Measurements from ENCODE around the gene CPEB1. TPM values are rescaled to one million over a fixed set of nuclear protein-coding genes. Genes with fewer than 3 reads are reported as not detected.

Gene CPEB1
- total RNA-seq, 1 donor from 2014 or later = under 0.01 TPM

DNA sequence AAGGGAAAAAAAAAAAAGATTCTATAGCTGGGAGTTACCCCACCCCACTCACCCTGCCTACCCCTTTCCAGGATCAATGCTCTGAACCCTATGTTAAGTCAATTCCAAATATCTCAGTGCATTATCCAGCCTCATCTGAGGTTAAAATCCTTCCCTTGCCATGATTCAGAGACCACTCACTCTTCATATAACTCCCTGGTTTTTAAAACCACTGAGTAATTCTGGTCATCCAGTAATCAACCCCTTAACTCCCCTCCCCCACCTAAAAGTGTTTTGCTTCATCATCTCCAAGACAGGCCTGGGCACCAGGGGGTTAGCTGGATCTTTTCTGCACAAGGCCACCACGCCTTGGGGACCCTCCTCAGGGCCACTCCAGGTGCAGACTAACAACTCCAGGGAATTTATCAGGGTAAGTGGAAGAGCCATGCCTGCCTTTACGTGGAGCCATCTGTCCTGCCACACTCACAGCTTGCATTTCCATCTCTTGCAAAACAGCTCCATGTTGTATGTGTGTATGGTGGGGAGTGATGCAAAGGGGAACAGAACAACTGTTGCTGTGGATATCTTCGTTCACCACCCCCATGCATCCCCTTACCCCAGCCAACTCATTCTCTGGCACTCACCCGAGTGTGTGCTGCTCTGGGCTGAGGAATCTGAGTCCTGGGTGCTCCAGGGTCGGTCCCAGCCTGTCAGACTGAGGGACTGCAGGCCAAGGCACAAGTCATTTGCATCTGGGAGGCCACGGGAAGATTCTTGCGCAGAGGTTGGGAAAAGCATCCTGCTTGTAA is 76.2 kb downstream of the CPEB1 start:
- FAIRE-seq (no peak), DNase-seq (ENCODE audit: low read depth) (no peak)
- H3K36me3 ChIP-seq (ENCODE audit: control insufficient read depth, insufficient read depth, low read length) = no peaks in the 10 kb centered on the region
- no peak overlapping the region for H3K4me3 ChIP-seq (ENCODE audit: low read depth, low read length)
- no peak for TF ChIP-seq CTCF (IDR thresholded peaks at IDR 0.05; ENCODE audit: insufficient read depth, low read length, severe bottlenecking)
- peaks cover 4% of the 10 kb centered on the region for H3K27me3 ChIP-seq (ENCODE audit: control insufficient read depth, insufficient read depth, low read length)

DNA sequence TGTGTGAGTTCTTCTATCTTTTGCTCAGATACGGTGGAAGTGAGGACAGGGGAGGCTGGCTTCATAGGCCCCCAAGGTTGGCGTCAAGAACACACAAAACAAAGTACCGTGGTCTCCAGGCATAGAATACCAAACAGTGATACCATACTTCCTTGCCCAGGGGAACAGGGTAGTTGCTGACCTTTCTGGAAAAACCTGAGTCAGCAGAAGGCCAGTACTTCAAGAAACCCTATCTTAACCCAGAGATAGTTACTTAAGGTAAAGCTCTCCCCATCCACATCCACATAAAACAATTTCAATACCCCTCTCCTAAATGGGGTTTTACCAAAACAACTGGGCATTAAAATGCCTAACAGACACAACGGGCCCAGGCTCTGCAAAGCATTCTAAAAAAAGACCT is 77.3 kb downstream of the CPEB1 start:
- TF ChIP-seq CTCF (IDR thresholded peaks at IDR 0.05; ENCODE audit: insufficient read depth, low read length, severe bottlenecking) = no peak
- DNase-seq (ENCODE audit: low read depth) (no peak), FAIRE-seq (no peak)

DNA sequence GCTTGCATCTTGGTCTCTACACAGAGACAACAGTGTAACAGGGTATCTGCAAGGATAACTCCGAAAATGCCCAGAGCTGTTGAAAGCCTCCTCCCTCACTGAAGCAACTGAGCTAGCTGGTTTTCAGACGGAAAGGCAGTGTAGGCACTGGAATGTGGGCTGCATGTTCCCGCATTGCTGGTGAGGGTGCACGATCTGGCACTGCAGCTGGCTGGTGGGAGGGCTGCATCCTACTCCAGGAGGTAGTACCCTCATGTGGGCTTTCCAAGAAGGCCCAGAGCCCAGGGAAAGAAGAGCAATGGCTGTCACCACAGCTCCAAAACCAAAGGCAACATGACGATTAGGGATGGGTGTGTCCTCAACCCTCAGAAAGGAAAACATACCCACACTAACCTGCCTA is 78.2 kb downstream of the CPEB1 start:
- Histone ChIP-seq H3K27me3 (ENCODE audit: control insufficient read depth, insufficient read depth, low read length) (peaks cover 4% of the 10 kb centered on the region), H3K36me3 (ENCODE audit: control insufficient read depth, insufficient read depth, low read length) (no peaks in the 10 kb centered on the region), H3K4me3 (ENCODE audit: low read depth, low read length) (no peak overlapping the region)
- no peak for TF ChIP-seq CTCF (IDR thresholded peaks at IDR 0.05; ENCODE audit: insufficient read depth, low read length, severe bottlenecking)
- no peak for DNase-seq (ENCODE audit: low read depth)
- FAIRE-seq = no peak

More for the DNA sequence above, 77.3 kb downstream of the CPEB1 start:
- H3K36me3 ChIP-seq (ENCODE audit: control insufficient read depth, insufficient read depth, low read length) = no peaks in the 10 kb centered on the region
- peaks cover 4% of the 10 kb centered on the region for H3K27me3 ChIP-seq (ENCODE audit: control insufficient read depth, insufficient read depth, low read length)
- H3K4me3 ChIP-seq (ENCODE audit: low read depth, low read length) = no peak overlapping the region

DNA sequence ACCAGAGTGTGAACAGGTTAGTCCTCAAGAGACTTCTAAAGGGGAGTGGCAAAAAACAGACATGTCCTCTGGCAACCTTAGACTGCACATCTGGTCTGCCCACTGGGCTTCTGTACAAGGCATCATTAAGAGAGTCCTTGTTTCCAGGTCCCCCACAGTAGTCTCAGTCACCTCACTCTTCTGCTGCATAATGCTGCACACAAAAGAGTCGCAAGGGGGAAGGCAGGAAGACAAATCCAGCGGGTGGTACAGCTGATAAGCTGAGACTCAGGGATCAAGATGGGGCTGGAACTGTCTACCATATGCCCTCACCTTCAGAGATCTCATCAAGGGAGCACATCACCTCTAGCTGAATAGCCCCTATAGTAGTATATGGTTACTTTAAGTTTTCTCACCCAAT is 79.5 kb downstream of the CPEB1 start:
- peaks cover 4% of the 10 kb centered on the region for H3K27me3 ChIP-seq (ENCODE audit: control insufficient read depth, insufficient read depth, low read length)
- TF ChIP-seq CTCF (IDR thresholded peaks at IDR 0.05; ENCODE audit: insufficient read depth, low read length, severe bottlenecking) = no peak
- DNase-seq (ENCODE audit: low read depth) (no peak), FAIRE-seq (no peak)
- H3K36me3 ChIP-seq (ENCODE audit: control insufficient read depth, insufficient read depth, low read length) = no peaks in the 10 kb centered on the region
- no peak overlapping the region for H3K4me3 ChIP-seq (ENCODE audit: low read depth, low read length)

DNA sequence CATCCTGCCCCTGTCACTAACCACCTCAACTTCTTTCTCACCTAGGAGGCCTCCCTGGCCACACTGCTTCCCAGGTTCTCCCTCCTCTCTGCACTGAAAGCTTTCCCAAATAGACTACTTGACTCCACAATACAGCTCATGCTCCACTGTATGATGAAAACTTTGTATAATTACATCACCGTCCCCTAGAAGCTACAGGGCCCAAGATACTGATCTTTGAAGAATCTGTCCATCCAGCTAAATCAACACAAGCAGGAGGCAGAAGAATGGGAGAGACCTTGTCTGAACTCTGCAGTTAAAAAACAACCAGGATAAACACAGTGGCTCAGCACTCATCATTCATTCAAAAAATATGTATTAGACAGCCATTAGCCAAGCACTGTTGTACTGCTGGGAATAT is 80.5 kb downstream of the CPEB1 start:
- Histone ChIP-seq H3K27me3 (ENCODE audit: control insufficient read depth, insufficient read depth, low read length) (peaks cover 1% of the 10 kb centered on the region), H3K4me3 (ENCODE audit: low read depth, low read length) (no peak overlapping the region), H3K36me3 (ENCODE audit: control insufficient read depth, insufficient read depth, low read length) (no peaks in the 10 kb centered on the region)
- no peak for TF ChIP-seq CTCF (IDR thresholded peaks at IDR 0.05; ENCODE audit: insufficient read depth, low read length, severe bottlenecking)
- DNase-seq (ENCODE audit: low read depth) (no peak), FAIRE-seq (no peak)

DNA sequence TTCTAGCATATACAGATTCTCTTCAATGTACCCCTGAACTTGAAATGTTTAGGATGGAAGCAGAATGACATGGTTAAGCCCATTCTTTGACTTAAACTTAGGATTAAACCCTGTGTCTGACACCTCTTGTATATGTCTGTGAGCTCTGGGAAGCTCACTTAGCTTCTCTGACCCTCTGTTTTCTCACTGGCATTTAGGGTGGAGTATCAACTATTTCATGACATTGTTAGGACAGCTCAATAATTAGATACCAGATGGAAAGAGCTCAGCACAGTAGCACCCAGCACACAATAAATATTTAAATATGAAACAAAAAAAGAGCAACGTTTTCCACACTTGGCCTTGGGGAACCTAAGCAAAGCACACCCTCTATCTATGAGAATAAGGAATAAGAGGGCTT is 88.7 kb downstream of the CPEB1 start:
- no peaks in the 10 kb centered on the region for H3K36me3 ChIP-seq (ENCODE audit: control insufficient read depth, insufficient read depth, low read length)
- TF ChIP-seq CTCF (IDR thresholded peaks at IDR 0.05; ENCODE audit: insufficient read depth, low read length, severe bottlenecking) = no peak
- H3K27me3 ChIP-seq (ENCODE audit: control insufficient read depth, insufficient read depth, low read length) = no peaks in the 10 kb centered on the region
- H3K4me3 ChIP-seq (ENCODE audit: low read depth, low read length) = no peak overlapping the region
- DNase-seq (ENCODE audit: low read depth) (no peak), FAIRE-seq (no peak)
